B cell (primary cell): ENCODE data around the gene AKT2. TPM values are rescaled to one million over a fixed set of nuclear protein-coding genes. Genes with fewer than 3 reads are reported as not detected.

Source experiments
- ATAC-seq: fragments of 200-7000 bp; cut with Tn5 transposase; one replicate; pipeline ENCODE4 v1.10.0; 2021; ENCODE audit warnings: low read depth, mild to moderate bottlenecking, moderate number of reproducible peaks, moderate library complexity
- CTCF ChIA-PET: fragments of 350-600 bp; sonication (Branson Sonifier 250); formaldehyde crosslinking; loops from one replicate; lab custom pipeline; 2021; ENCODE audit warnings: antibody characterized with exemption, inconsistent platforms; lab: Charles Lee
- POLR2A ChIA-PET: fragments of 350-600 bp; sonication (Branson Sonifier 250); formaldehyde crosslinking; loops from one replicate; lab custom pipeline; 2021; ENCODE audit warnings: antibody characterized with exemption; lab: Charles Lee
- DNase-seq: peaks from one replicate; pipeline ENCODE4 v3.0.0; 2013
- H2AFZ ChIP-seq: 2 replicates; pipeline ENCODE4 v1.6.1; 2012; ENCODE audit warnings: mild to moderate bottlenecking, low read depth, low read length; ENCODE audit not compliant: insufficient read depth, poor library complexity, severe bottlenecking
- H3K27ac ChIP-seq, 2 donors: 1 replicate in 1 of 2; 2 replicates in 1 of 2; pipeline ENCODE4 v1.5.1; 2012 to 2013; ENCODE audit warnings: low read length in 2 of 2, mild to moderate bottlenecking in 2 of 2, moderate library complexity in 1 of 2
- H3K27me3 ChIP-seq, 4 experiments: fragments of 200-600 bp in 1 of 4; sonication (generic) in 1 of 4; replicated peaks in 1 of 4; 1 replicate in 2 of 4; 2 replicates in 2 of 4; pipeline versions ENCODE4 v1.6.1 to v1.7.0; 2013 to 2016; ENCODE audit warnings: low read length in 3 of 4, mild to moderate bottlenecking in 2 of 4, mixed read lengths in 1 of 4, moderate library complexity in 1 of 4; ENCODE audit not compliant: insufficient read depth in 4 of 4, control insufficient read depth in 3 of 4; ENCODE audit errors: control extremely low read depth in 1 of 4
- H3K36me3 ChIP-seq, 2 experiments: replicated peaks in 1 of 2; 1 replicate in 1 of 2; 2 replicates in 1 of 2; pipeline versions ENCODE4 v1.6.1 to v1.7.1; 2013; ENCODE audit warnings: low read length in 1 of 2; ENCODE audit not compliant: insufficient read depth in 2 of 2, control insufficient read depth in 1 of 2; ENCODE audit errors: control extremely low read depth in 1 of 2, extremely low read depth in 1 of 2
- H3K4me1 ChIP-seq, 2 donors: fragments of 200-600 bp in 1 of 2; sonication (generic) in 1 of 2; 1 replicate in 1 of 2; 2 replicates in 1 of 2; pipeline versions ENCODE4 v1.5.1 to v1.6.1; 2013 to 2017; ENCODE audit warnings: low read length in 2 of 2; ENCODE audit not compliant: control insufficient read depth in 2 of 2, insufficient read depth in 2 of 2
- H3K4me2 ChIP-seq: replicated peaks from 2 replicates; pipeline ENCODE3; 2012; ENCODE audit warnings: mild to moderate bottlenecking, low read depth, low read length; ENCODE audit not compliant: poor library complexity, severe bottlenecking
- H3K4me3 ChIP-seq, 5 experiments: fragments of 200-600 bp in 1 of 5; sonication (generic) in 1 of 5; 1 replicate in 3 of 5; 2 replicates in 2 of 5; pipeline versions ENCODE4 v1.5.1 to v1.7.0; 2011 to 2016; ENCODE audit warnings: low read length in 4 of 5, mild to moderate bottlenecking in 4 of 5, low read depth in 2 of 5, control low read depth in 1 of 5, moderate library complexity in 1 of 5; ENCODE audit not compliant: insufficient read depth in 1 of 5; ENCODE audit errors: control extremely low read depth in 1 of 5, extremely low read depth in 1 of 5
- H3K79me2 ChIP-seq: fragments of 200-600 bp; sonication (generic); one replicate; pipeline ENCODE4 v1.6.0; 2016; ENCODE audit warnings: low read length; ENCODE audit not compliant: control insufficient read depth, insufficient read depth
- H3K9ac ChIP-seq: fragments of 200-600 bp; sonication (generic); 2 replicates; pipeline ENCODE4 v1.6.1; 2017; ENCODE audit warnings: mild to moderate bottlenecking, low read length, moderate library complexity
- H3K9me3 ChIP-seq, 3 donors: one replicate each; pipeline versions ENCODE4 v1.6.1 to v1.7.1; 2013; ENCODE audit warnings: low read length in 2 of 3; ENCODE audit not compliant: control insufficient read depth in 2 of 3, insufficient read depth in 1 of 3; ENCODE audit errors: control extremely low read depth in 1 of 3
- H4K20me1 ChIP-seq: 2 replicates; pipeline ENCODE4 v1.6.0; 2012; ENCODE audit warnings: mild to moderate bottlenecking, low read length; ENCODE audit not compliant: insufficient read depth, control insufficient read depth, poor library complexity, severe bottlenecking
- H3K27ac Mint-ChIP-seq: one replicate; pipeline ENCODE4 v1.8.0; 2021; ENCODE audit warnings: mixed read lengths
- H3K27me3 Mint-ChIP-seq: one replicate; pipeline ENCODE4 v1.8.0; 2021; ENCODE audit warnings: mixed read lengths
- H3K4me1 Mint-ChIP-seq: one replicate; pipeline ENCODE4 v1.8.0; 2021; ENCODE audit warnings: mixed read lengths
- H3K4me3 Mint-ChIP-seq: one replicate; pipeline ENCODE4 v1.8.0; 2021; ENCODE audit warnings: mixed read lengths
- H3K9me3 Mint-ChIP-seq: one replicate; pipeline ENCODE4 v1.8.0; 2022; ENCODE audit warnings: mixed read lengths; ENCODE audit not compliant: insufficient read depth
- EZH2 ChIP-seq: IDR thresholded peaks from 2 replicates; pipeline ENCODE4 v1.6.1; 2012; ENCODE audit warnings: borderline replicate concordance, low read depth, mild to moderate bottlenecking, moderate library complexity, low read length; ENCODE audit not compliant: insufficient read depth, poor library complexity, severe bottlenecking
- WGBS: methylation state at CpG from one replicate; pipeline ENCODE4 v1.1.5; 2013; ENCODE audit warnings: missing lambda C conversion rate; ENCODE audit not compliant: insufficient coverage; 5-methylcytosine and 5-hydroxymethylcytosine counted together
- intact Hi-C: fragments of 100-400 bp; cut with micrococcal nuclease; formaldehyde crosslinking; loops from one replicate; pipeline ENCODE4 v1.10.0; 2022
- polyA plus RNA-seq: library from polyadenylated mRNA; depleted of rRNA; stranded (reverse); fragments of >200 nt; gene quantifications from 2 replicates; pipeline ENCODE4 v1.2.3, GENCODE V29; 2012
- total RNA-seq, 2 donors: library from RNA; stranded (reverse); fragments of 120-200 nt in 1 of 2; gene quantifications; 1 replicate in 1 of 2; 2 replicates in 1 of 2; pipeline versions ENCODE4 v1.2.3 to v1.2.4, GENCODE V29; 2013 to 2022
- TF ChIP-seq, protein P1 (sequence below): fragments of 200-600 bp; IDR thresholded peaks from one replicate; pipeline ENCODE4 v1.8.0; 2022; ENCODE audit warnings: antibody characterized with exemption, mild to moderate bottlenecking

AKT2 gene
- total and polyA plus RNA-seq, 2 donors (not counting 1 experiment from before 2014, with no cell fraction given), result 195 to 243 TPM

DNA sequence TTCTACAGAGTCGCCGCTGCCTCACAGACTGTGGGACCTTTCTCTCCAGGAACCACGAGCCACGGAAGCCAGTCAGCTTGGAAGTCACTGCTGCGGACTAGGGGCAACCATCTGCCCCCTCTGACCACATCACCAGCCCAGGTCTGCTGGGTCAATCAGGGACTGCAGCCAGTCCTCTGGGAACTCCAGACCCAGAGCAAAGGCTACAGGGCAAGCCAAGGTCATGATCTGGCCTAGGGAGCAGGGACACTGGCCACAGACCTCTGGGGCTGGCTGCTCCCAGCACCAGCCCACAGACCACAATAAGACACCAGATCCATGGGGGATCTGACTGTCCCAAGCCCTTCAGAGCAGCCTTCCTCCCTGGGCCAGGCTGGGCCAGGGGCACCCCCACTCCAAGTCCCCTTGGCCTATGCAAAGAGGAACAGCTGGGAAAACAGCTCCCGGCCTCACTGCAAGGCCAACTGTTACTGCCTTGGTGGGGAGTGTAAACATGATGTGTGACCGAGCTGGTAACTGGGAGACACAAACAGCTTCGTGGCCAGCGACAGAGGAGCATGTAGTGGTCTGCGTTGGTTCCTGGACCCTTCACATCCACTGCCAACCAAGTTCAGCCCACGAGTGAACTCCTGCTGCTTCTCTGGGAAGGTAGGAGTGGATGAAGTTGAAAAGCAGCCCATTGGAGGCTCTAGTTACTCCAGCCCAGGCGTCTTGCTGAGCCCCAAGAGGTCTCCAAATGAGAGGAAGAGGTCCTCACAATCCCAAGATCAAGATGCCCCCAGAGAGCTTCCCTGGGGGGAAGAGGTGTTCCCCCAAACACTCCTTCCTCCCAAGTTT, 1.5 kb downstream of the AKT2 start:
- DNase-seq (no peak), ATAC-seq (no peak)
- Mint-ChIP-seq H3K27me3 (no peaks in the 10 kb centered on the region), H3K9me3 (no peaks in the 10 kb centered on the region), H3K27ac (peak overlapping the region; percentile 98), H3K4me1 (peaks cover 68% of the 10 kb centered on the region), H3K4me3 (peak overlapping the region; percentile 86)
- H3K27me3 ChIP-seq, result no peaks in the 10 kb centered on the region
- peaks cover 0 to 3% of the 10 kb centered on the region in 2 experiments for H3K36me3 ChIP-seq
- H2AFZ ChIP-seq, result peak overlapping the region; percentile 50
- peak overlapping the region; percentile 99 to 100 for H3K27ac ChIP-seq
- peak overlapping the region; percentile 100 for H3K9ac ChIP-seq
- peak overlapping the region; percentile 93 for H3K4me2 ChIP-seq
- whole genome bisulfite sequencing, result 71% methylated on average over 7 of the region's 12 CpGs
- peaks cover 60 to 74% of the 10 kb centered on the region in 2 donors for H3K4me1 ChIP-seq
- H3K4me3 ChIP-seq, result peak overlapping the region; percentile 66 to 89 (median 80)
- H3K9me3 ChIP-seq, result no peaks in the 10 kb centered on the region
- CTCF ChIA-PET, result interaction anchor here (1.1 to 4.6 kb wide), 3 partner anchors 9 to 144 kb away, joined by 3 to 32 read pairs (median 4); no protein-coding TSS in a partner anchor
- intact Hi-C loops, result loop anchor here (2.0 to 10.0 kb wide), 3 partner anchors 321 to 981 kb away; partner anchors contain the start of genes EGLN2 and HNRNPUL1
- TF ChIP-seq, protein P1, sequence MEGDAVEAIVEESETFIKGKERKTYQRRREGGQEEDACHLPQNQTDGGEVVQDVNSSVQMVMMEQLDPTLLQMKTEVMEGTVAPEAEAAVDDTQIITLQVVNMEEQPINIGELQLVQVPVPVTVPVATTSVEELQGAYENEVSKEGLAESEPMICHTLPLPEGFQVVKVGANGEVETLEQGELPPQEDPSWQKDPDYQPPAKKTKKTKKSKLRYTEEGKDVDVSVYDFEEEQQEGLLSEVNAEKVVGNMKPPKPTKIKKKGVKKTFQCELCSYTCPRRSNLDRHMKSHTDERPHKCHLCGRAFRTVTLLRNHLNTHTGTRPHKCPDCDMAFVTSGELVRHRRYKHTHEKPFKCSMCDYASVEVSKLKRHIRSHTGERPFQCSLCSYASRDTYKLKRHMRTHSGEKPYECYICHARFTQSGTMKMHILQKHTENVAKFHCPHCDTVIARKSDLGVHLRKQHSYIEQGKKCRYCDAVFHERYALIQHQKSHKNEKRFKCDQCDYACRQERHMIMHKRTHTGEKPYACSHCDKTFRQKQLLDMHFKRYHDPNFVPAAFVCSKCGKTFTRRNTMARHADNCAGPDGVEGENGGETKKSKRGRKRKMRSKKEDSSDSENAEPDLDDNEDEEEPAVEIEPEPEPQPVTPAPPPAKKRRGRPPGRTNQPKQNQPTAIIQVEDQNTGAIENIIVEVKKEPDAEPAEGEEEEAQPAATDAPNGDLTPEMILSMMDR, result no peak
- no peak for TF ChIP-seq EZH2
- POLR2A ChIA-PET, result interaction anchor here (0.6 kb wide), 1 partner anchor 101 kb away, joined by 4 read pairs; no protein-coding TSS in a partner anchor
- peaks cover 64% of the 10 kb centered on the region for H3K79me2 ChIP-seq
- peaks cover 28% of the 10 kb centered on the region for H4K20me1 ChIP-seq

DNA sequence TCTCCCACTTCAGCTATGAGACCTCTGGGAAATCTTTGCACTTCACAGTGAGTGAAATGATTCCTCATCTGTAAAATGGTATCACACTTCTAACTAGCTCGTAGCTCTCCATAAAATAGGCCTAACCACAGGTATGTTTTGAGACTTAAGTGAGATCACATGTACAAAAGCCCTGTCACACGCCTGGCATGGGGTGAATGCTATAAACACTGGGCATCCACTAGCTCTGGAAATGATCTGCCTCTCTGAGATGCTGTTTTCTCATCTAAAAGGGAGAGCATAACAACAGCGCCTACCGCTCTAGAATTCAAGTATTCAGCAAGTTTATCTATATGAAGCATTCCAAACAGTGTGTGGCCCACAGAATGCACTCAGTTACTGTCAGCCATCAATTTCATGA, 2.2 kb downstream of the AKT2 start:
- H3K4me3 Mint-ChIP-seq, result peak overlapping the region; percentile 86
- H3K27me3 Mint-ChIP-seq, result no peaks in the 10 kb centered on the region
- H3K9me3 Mint-ChIP-seq, result no peaks in the 10 kb centered on the region
- Histone ChIP-seq H3K27ac (peak overlapping the region; percentile 99 to 100), H3K4me3 (no peak overlapping the region), H3K4me2 (peak overlapping the region; percentile 93), H3K27me3 (no peaks in the 10 kb centered on the region), H3K79me2 (peaks cover 71% of the 10 kb centered on the region), H3K9me3 (no peaks in the 10 kb centered on the region), H3K36me3 (peaks cover 0 to 3% of the 10 kb centered on the region in 2 experiments), H3K4me1 (peaks cover 62 to 81% of the 10 kb centered on the region in 2 donors), H2AFZ (no peak overlapping the region), H3K9ac (no peak overlapping the region), H4K20me1 (peaks cover 34% of the 10 kb centered on the region)
- ATAC-seq, result no peak
- peaks cover 75% of the 10 kb centered on the region for H3K4me1 Mint-ChIP-seq
- CTCF ChIA-PET, result interaction anchor here (1.6 to 4.6 kb wide), 3 partner anchors 8 to 22 kb away, joined by 4 to 32 read pairs (median 8); no protein-coding TSS in a partner anchor
- POLR2A ChIA-PET, result no interaction called here
- H3K27ac Mint-ChIP-seq, result peak overlapping the region; percentile 98
- no peak for DNase-seq
- 80% methylated on average over 4 of the region's 4 CpGs for WGBS
- TF ChIP-seq, protein P1, result no peak
- no peak for TF ChIP-seq EZH2
- intact Hi-C loops, result loop anchor here (10.0 kb wide), 1 partner anchor 982 kb away; the partner anchor contains the start of gene HNRNPUL1
